B cell (primary cell): ENCODE results near the gene NRXN2. TPM values are rescaled to one million over a fixed set of nuclear protein-coding genes. Genes with fewer than 3 reads are reported as not detected.
A peak's percentile ranks its signal among the peaks of the same experiment; 100 is the strongest.

ENCODE experiments used
- ATAC-seq: fragments of 200-7000 bp; cut with Tn5 transposase; one replicate; pipeline ENCODE4 v1.10.0; 2021; ENCODE audit warnings: low read depth, mild to moderate bottlenecking, moderate number of reproducible peaks, moderate library complexity
- CTCF ChIA-PET: fragments of 350-600 bp; sonication (Branson Sonifier 250); formaldehyde crosslinking; loops from one replicate; lab custom pipeline; 2021; ENCODE audit warnings: antibody characterized with exemption, inconsistent platforms; lab: Charles Lee
- POLR2A ChIA-PET: fragments of 350-600 bp; sonication (Branson Sonifier 250); formaldehyde crosslinking; loops from one replicate; lab custom pipeline; 2021; ENCODE audit warnings: antibody characterized with exemption; lab: Charles Lee
- DNase-seq: peaks from one replicate; pipeline ENCODE4 v3.0.0; 2013
- H2AFZ ChIP-seq: 2 replicates; pipeline ENCODE4 v1.6.1; 2012; ENCODE audit warnings: mild to moderate bottlenecking, low read depth, low read length; ENCODE audit not compliant: insufficient read depth, poor library complexity, severe bottlenecking
- H3K27ac ChIP-seq, 2 donors: 1 replicate in 1 of 2; 2 replicates in 1 of 2; pipeline ENCODE4 v1.5.1; 2012 to 2013; ENCODE audit warnings: low read length in 2 of 2, mild to moderate bottlenecking in 2 of 2, moderate library complexity in 1 of 2
- H3K27me3 ChIP-seq, 4 experiments: fragments of 200-600 bp in 1 of 4; sonication (generic) in 1 of 4; replicated peaks in 1 of 4; 1 replicate in 2 of 4; 2 replicates in 2 of 4; pipeline versions ENCODE4 v1.6.1 to v1.7.0; 2013 to 2016; ENCODE audit warnings: low read length in 3 of 4, mild to moderate bottlenecking in 2 of 4, mixed read lengths in 1 of 4, moderate library complexity in 1 of 4; ENCODE audit not compliant: insufficient read depth in 4 of 4, control insufficient read depth in 3 of 4; ENCODE audit errors: control extremely low read depth in 1 of 4
- H3K36me3 ChIP-seq, 2 experiments: replicated peaks in 1 of 2; 1 replicate in 1 of 2; 2 replicates in 1 of 2; pipeline versions ENCODE4 v1.6.1 to v1.7.1; 2013; ENCODE audit warnings: low read length in 1 of 2; ENCODE audit not compliant: insufficient read depth in 2 of 2, control insufficient read depth in 1 of 2; ENCODE audit errors: control extremely low read depth in 1 of 2, extremely low read depth in 1 of 2
- H3K4me1 ChIP-seq, 2 donors: fragments of 200-600 bp in 1 of 2; sonication (generic) in 1 of 2; 1 replicate in 1 of 2; 2 replicates in 1 of 2; pipeline versions ENCODE4 v1.5.1 to v1.6.1; 2013 to 2017; ENCODE audit warnings: low read length in 2 of 2; ENCODE audit not compliant: control insufficient read depth in 2 of 2, insufficient read depth in 2 of 2
- H3K4me2 ChIP-seq: replicated peaks from 2 replicates; pipeline ENCODE3; 2012; ENCODE audit warnings: mild to moderate bottlenecking, low read depth, low read length; ENCODE audit not compliant: poor library complexity, severe bottlenecking
- H3K4me3 ChIP-seq, 5 experiments: fragments of 200-600 bp in 1 of 5; sonication (generic) in 1 of 5; 1 replicate in 3 of 5; 2 replicates in 2 of 5; pipeline versions ENCODE4 v1.5.1 to v1.7.0; 2011 to 2016; ENCODE audit warnings: low read length in 4 of 5, mild to moderate bottlenecking in 4 of 5, low read depth in 2 of 5, control low read depth in 1 of 5, moderate library complexity in 1 of 5; ENCODE audit not compliant: insufficient read depth in 1 of 5; ENCODE audit errors: control extremely low read depth in 1 of 5, extremely low read depth in 1 of 5
- H3K79me2 ChIP-seq: fragments of 200-600 bp; sonication (generic); one replicate; pipeline ENCODE4 v1.6.0; 2016; ENCODE audit warnings: low read length; ENCODE audit not compliant: control insufficient read depth, insufficient read depth
- H3K9ac ChIP-seq: fragments of 200-600 bp; sonication (generic); 2 replicates; pipeline ENCODE4 v1.6.1; 2017; ENCODE audit warnings: mild to moderate bottlenecking, low read length, moderate library complexity
- H3K9me3 ChIP-seq, 3 donors: one replicate each; pipeline versions ENCODE4 v1.6.1 to v1.7.1; 2013; ENCODE audit warnings: low read length in 2 of 3; ENCODE audit not compliant: control insufficient read depth in 2 of 3, insufficient read depth in 1 of 3; ENCODE audit errors: control extremely low read depth in 1 of 3
- H4K20me1 ChIP-seq: 2 replicates; pipeline ENCODE4 v1.6.0; 2012; ENCODE audit warnings: mild to moderate bottlenecking, low read length; ENCODE audit not compliant: insufficient read depth, control insufficient read depth, poor library complexity, severe bottlenecking
- H3K27ac Mint-ChIP-seq: one replicate; pipeline ENCODE4 v1.8.0; 2021; ENCODE audit warnings: mixed read lengths
- H3K27me3 Mint-ChIP-seq: one replicate; pipeline ENCODE4 v1.8.0; 2021; ENCODE audit warnings: mixed read lengths
- H3K4me1 Mint-ChIP-seq: one replicate; pipeline ENCODE4 v1.8.0; 2021; ENCODE audit warnings: mixed read lengths
- H3K4me3 Mint-ChIP-seq: one replicate; pipeline ENCODE4 v1.8.0; 2021; ENCODE audit warnings: mixed read lengths
- H3K9me3 Mint-ChIP-seq: one replicate; pipeline ENCODE4 v1.8.0; 2022; ENCODE audit warnings: mixed read lengths; ENCODE audit not compliant: insufficient read depth
- CTCF ChIP-seq: fragments of 200-600 bp; IDR thresholded peaks from one replicate; pipeline ENCODE4 v1.8.0; 2022; ENCODE audit warnings: antibody characterized with exemption, mild to moderate bottlenecking
- EZH2 ChIP-seq: IDR thresholded peaks from 2 replicates; pipeline ENCODE4 v1.6.1; 2012; ENCODE audit warnings: borderline replicate concordance, low read depth, mild to moderate bottlenecking, moderate library complexity, low read length; ENCODE audit not compliant: insufficient read depth, poor library complexity, severe bottlenecking
- WGBS: methylation state at CpG from one replicate; pipeline ENCODE4 v1.1.5; 2013; ENCODE audit warnings: missing lambda C conversion rate; ENCODE audit not compliant: insufficient coverage; 5-methylcytosine and 5-hydroxymethylcytosine counted together
- intact Hi-C: fragments of 100-400 bp; cut with micrococcal nuclease; formaldehyde crosslinking; loops from one replicate; pipeline ENCODE4 v1.10.0; 2022
- polyA plus RNA-seq: library from polyadenylated mRNA; depleted of rRNA; stranded (reverse); fragments of >200 nt; gene quantifications from 2 replicates; pipeline ENCODE4 v1.2.3, GENCODE V29; 2012
- total RNA-seq, 2 donors: library from RNA; stranded (reverse); fragments of 120-200 nt in 1 of 2; gene quantifications; 1 replicate in 1 of 2; 2 replicates in 1 of 2; pipeline versions ENCODE4 v1.2.3 to v1.2.4, GENCODE V29; 2013 to 2022

The NRXN2 gene
- total and polyA plus RNA-seq, 2 donors (not counting 1 experiment from before 2014, with no cell fraction given): 0.01 to 0.52 TPM

GRCh38 chr11:64765851-64766665, 43.1 kb upstream of the NRXN2 start:
- TF ChIP-seq EZH2: no peak
- no peak for TF ChIP-seq CTCF
- intact Hi-C loops: no loop called here
- peak overlapping the region; percentile 76 for H3K27ac Mint-ChIP-seq
- ATAC-seq: no peak
- Histone ChIP-seq H3K27me3 (no peaks in the 10 kb centered on the region), H3K4me2 (no peak overlapping the region), H3K79me2 (peaks cover 56% of the 10 kb centered on the region), H3K4me3 (no peak overlapping the region), H3K27ac (no peak overlapping the region), H2AFZ (no peak overlapping the region), H3K4me1 (peaks cover 85 to 99% of the 10 kb centered on the region in 2 donors), H4K20me1 (peaks cover 67% of the 10 kb centered on the region), H3K9me3 (no peaks in the 10 kb centered on the region), H3K36me3 (peaks cover 8 to 81% of the 10 kb centered on the region in 2 experiments), H3K9ac (no peak overlapping the region)
- POLR2A ChIA-PET: interaction anchor here (0.9 to 8.8 kb wide), 2 partner anchors 13 to 20 kb away, joined by 4 to 175 read pairs; partner anchors contain the start of genes RASGRP2 and SF1
- no peaks in the 10 kb centered on the region for H3K27me3 Mint-ChIP-seq
- CTCF ChIA-PET: interaction anchor here (1.0 to 12.2 kb wide), 3 partner anchors 10 to 61 kb away, joined by 3 to 280 read pairs (median 3); partner anchors contain the start of gene RASGRP2
- H3K4me3 Mint-ChIP-seq: peak overlapping the region; percentile 74
- H3K4me1 Mint-ChIP-seq: peaks cover 88% of the 10 kb centered on the region
- WGBS: 97% methylated on average over 20 of the region's 42 CpGs
- DNase-seq: no peak
- H3K9me3 Mint-ChIP-seq: no peaks in the 10 kb centered on the region
